Mesothelial cell of epicardium (in vitro differentiated cells): ENCODE measurements around the gene C1QB. TPM values are rescaled to one million over a fixed set of nuclear protein-coding genes. Genes with fewer than 3 reads are reported as not detected.
A peak's percentile ranks its signal among the peaks of the same experiment; 100 is the strongest.
"Not testable (repeated sequence)": the region's sequence is repeated elsewhere in the genome, so short reads cannot be mapped to it uniquely, and the experiment has no call there.

Source experiments
- DNase-seq, 2 experiments: peaks; one replicate each; pipeline ENCODE4 v3.0.0; 2021; ENCODE audit warnings: low spot score in 2 of 2; ENCODE audit not compliant: unreplicated experiment in 2 of 2
- H3K27ac Mint-ChIP-seq: 2 replicates; pipeline ENCODE4 v1.8.0; 2021; ENCODE audit warnings: mixed read lengths
- H3K27me3 Mint-ChIP-seq: 2 replicates; pipeline ENCODE4 v1.8.0; 2021; ENCODE audit warnings: low read depth, mixed read lengths
- H3K36me3 Mint-ChIP-seq: 2 replicates; pipeline ENCODE4 v1.8.0; 2021; ENCODE audit warnings: mixed read lengths
- H3K4me1 Mint-ChIP-seq: 2 replicates; pipeline ENCODE4 v1.8.0; 2021; ENCODE audit warnings: mixed read lengths
- H3K4me3 Mint-ChIP-seq: 2 replicates; pipeline ENCODE4 v1.8.0; 2021; ENCODE audit warnings: mild to moderate bottlenecking, moderate library complexity, mixed read lengths
- H3K9me3 Mint-ChIP-seq: 2 replicates; pipeline ENCODE4 v1.8.0; 2021; ENCODE audit warnings: mixed read lengths
- total RNA-seq: library from RNA; stranded (reverse); gene quantifications from 3 replicates; pipeline ENCODE4 v1.2.1, GENCODE V29; 2021
- TF ChIP-seq, protein P1 (sequence below): fragments of 200-600 bp; sonication (generic); IDR thresholded peaks from one replicate; pipeline ENCODE4 v1.5.0; 2021; ENCODE audit warnings: antibody characterized with exemption; ENCODE audit not compliant: unreplicated experiment

The C1QB gene
- total RNA-seq, 1 donor from 2014 or later, result not detected

- H3K27me3 Mint-ChIP-seq, result peaks cover 20% of the 10 kb centered on the region
- no peak overlapping the region for H3K4me3 Mint-ChIP-seq
- no peaks in the 10 kb centered on the region for H3K9me3 Mint-ChIP-seq
- H3K4me1 Mint-ChIP-seq, result no peaks in the 10 kb centered on the region
- TF ChIP-seq, protein P1, sequence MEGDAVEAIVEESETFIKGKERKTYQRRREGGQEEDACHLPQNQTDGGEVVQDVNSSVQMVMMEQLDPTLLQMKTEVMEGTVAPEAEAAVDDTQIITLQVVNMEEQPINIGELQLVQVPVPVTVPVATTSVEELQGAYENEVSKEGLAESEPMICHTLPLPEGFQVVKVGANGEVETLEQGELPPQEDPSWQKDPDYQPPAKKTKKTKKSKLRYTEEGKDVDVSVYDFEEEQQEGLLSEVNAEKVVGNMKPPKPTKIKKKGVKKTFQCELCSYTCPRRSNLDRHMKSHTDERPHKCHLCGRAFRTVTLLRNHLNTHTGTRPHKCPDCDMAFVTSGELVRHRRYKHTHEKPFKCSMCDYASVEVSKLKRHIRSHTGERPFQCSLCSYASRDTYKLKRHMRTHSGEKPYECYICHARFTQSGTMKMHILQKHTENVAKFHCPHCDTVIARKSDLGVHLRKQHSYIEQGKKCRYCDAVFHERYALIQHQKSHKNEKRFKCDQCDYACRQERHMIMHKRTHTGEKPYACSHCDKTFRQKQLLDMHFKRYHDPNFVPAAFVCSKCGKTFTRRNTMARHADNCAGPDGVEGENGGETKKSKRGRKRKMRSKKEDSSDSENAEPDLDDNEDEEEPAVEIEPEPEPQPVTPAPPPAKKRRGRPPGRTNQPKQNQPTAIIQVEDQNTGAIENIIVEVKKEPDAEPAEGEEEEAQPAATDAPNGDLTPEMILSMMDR, result no peak
- H3K27ac Mint-ChIP-seq, result no peak overlapping the region
- no peaks in the 10 kb centered on the region for H3K36me3 Mint-ChIP-seq
- DNase-seq, result no peak
Measured at GRCh38 chr1:22662986-22663408, 10.0 kb downstream of the C1QB start.

- peaks cover 5% of the 10 kb centered on the region for H3K4me1 Mint-ChIP-seq
- H3K36me3 Mint-ChIP-seq, result no peaks in the 10 kb centered on the region
- peak in 1 of 2 experiments; percentile 69 for DNase-seq
- TF ChIP-seq, protein P1, result peak; percentile 56
- no peak overlapping the region for H3K27ac Mint-ChIP-seq
- H3K9me3 Mint-ChIP-seq, result no peaks in the 10 kb centered on the region
- H3K4me3 Mint-ChIP-seq, result no peak overlapping the region
- peaks cover 12% of the 10 kb centered on the region for H3K27me3 Mint-ChIP-seq
Measured at GRCh38 chr1:22665752-22666151, 12.7 kb downstream of the C1QB start.

GRCh38 chr1:22666412-22666811 lies 13.4 kb downstream of the C1QB start:
- H3K36me3 Mint-ChIP-seq, result no peaks in the 10 kb centered on the region
- no peak overlapping the region for H3K27ac Mint-ChIP-seq
- no peaks in the 10 kb centered on the region for H3K9me3 Mint-ChIP-seq
- H3K4me3 Mint-ChIP-seq, result no peak overlapping the region
- peaks cover 12% of the 10 kb centered on the region for H3K27me3 Mint-ChIP-seq
- TF ChIP-seq, protein P1, result no peak
- no peak for DNase-seq
- H3K4me1 Mint-ChIP-seq, result peaks cover 9% of the 10 kb centered on the region

DNA sequence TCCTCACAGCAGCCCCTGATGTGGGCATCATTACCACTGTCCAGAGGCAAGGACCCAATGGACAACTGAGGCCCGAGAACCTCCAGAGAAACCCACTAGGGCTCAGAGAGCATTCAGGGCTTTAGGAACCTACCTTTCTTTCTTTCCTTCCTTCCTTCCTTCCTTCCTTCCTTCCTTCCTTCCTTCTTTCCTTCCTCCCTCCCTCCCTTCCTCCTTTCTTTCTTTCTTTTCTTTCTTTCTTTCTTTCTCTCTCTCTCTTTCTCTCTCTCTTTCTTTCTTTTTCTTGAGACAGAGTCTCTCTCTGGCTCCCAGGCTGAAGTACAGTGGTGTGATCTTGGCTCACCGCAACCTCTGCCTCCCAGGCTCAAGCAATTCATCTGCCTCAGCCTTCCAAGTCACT lies 15.8 kb downstream of the C1QB start:
- not testable (repeated sequence) for H3K4me1 Mint-ChIP-seq, H3K36me3 Mint-ChIP-seq, DNase-seq, H3K4me3 Mint-ChIP-seq, H3K9me3 Mint-ChIP-seq
- Mint-ChIP-seq H3K27ac (peak overlapping the region; percentile 81), H3K27me3 (peaks cover 12% of the 10 kb centered on the region)

DNA sequence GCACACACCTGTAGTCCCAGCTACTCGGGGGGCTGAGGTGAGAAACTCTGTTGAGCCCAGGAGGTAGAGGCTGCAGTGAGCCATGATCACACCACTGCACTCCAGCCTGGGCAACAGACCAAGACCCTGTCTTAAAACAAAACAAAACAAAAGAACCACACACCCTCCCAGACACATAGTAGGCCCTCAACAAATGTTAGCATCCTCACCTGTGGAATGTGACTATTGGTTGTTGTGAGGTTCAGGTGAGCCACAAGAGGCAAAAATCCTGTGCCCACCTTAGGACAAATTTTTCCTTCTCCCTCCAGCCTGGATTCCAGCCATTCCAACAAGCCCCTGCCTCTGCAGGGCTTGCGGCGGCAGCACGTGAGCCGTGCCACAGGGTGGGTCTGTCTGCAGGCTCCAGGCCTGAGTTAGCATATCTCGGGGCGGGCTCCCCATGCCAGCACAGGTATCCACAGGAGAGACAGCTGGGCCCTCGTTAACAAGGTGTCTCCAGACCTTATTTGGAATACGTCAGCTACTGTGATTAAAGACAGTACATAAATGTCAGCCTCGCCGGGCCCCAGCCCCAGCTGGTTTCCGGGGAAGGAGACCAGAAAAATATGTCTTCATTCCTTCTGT lies 17.4 kb downstream of the C1QB start:
- Mint-ChIP-seq H3K27ac (peak overlapping the region; percentile 15), H3K4me1 (peaks cover 20% of the 10 kb centered on the region), H3K4me3 (no peak overlapping the region), H3K36me3 (no peaks in the 10 kb centered on the region), H3K27me3 (peaks cover 10% of the 10 kb centered on the region), H3K9me3 (no peaks in the 10 kb centered on the region)
- TF ChIP-seq, protein P1, result no peak
- peak; percentile 38 to 51 for DNase-seq

DNA sequence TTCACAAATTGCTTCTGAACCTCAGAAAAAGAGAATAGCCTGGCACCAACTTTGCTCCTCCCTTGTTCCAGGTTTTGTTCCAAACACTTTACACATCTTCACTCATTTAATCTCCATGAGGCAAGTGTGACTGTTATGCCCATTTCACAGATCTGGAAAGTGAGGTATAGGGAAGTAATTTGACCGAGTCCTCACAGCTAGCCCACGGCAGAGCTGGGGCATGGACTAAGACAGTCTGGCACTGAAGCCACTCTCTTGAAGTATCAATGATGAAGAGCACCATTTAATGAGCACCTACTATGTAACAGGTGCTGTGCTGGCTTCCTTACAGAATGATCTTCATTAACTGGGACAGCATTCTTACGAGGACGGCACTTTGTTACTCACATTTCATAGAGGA lies 19.0 kb downstream of the C1QB start:
- TF ChIP-seq, protein P1, result no peak
- no peak overlapping the region for H3K27ac Mint-ChIP-seq
- H3K36me3 Mint-ChIP-seq, result no peaks in the 10 kb centered on the region
- no peaks in the 10 kb centered on the region for H3K9me3 Mint-ChIP-seq
- no peak for DNase-seq
- H3K4me3 Mint-ChIP-seq, result no peak overlapping the region
- peaks cover 10% of the 10 kb centered on the region for H3K27me3 Mint-ChIP-seq
- H3K4me1 Mint-ChIP-seq, result peaks cover 23% of the 10 kb centered on the region
